ENCODE data around the gene DBT.

- no peak for TF ChIP-seq CTCF (conservative IDR thresholded peaks at IDR 0.05; ENCODE audit: low read depth, low read length)
- no peak for TF ChIP-seq EZH2 (IDR thresholded peaks at IDR 0.05; ENCODE audit: borderline replicate concordance, low read depth, low read length, poor library complexity, severe bottlenecking)
Measured at GRCh38 chr1:100253552-100253951, 3.9 kb upstream of the DBT start.
